ENCODE results near the gene MAGI3. TPM values are rescaled to one million over a fixed set of nuclear protein-coding genes. Genes with fewer than 3 reads are reported as not detected.

The MAGI3 gene
- total RNA-seq, 2 experiments from 2014 or later: 4.7 to 7.8 TPM

DNA sequence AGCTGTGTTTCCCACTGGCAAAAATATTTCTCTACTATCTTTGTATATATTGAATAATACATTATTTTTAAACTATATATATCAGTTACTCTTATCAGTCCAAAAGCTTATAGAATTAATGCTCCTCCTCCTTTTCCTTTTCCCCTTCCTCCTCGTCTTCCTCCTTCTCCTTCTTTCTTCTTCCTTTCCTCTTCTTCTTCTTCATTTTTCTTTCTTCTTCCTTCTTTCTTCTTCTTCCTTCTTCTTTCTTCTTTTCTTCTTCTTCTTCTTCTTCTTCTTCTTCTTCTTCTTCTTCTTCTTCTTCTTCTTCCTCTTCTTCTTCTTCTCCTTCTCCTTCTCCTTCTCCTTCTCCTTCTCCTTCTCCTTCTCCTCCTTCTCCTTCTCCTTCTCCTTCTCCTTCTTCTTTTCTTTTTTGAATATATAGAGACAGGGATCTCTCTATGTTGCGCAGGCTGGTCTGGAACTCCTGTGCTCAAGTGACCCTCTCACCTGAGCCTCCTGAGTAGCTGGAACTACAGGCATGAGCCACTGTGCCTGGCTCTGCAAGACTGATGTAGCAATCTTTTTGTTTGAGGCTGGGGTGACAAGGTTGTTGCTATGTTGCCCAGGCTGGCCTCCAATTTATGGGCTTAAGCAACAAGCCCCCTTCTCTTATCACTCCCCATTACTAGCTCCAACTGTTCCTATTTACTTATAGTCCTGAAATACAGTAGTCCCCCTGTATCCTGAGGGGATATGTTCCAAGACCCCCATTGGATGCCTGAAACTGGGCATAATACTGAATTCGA is 47.4 kb downstream of the MAGI3 start:
- Histone ChIP-seq H3K4me1 (ENCODE audit: insufficient read depth, low read length, poor library complexity, severe bottlenecking) (peaks cover 5% of the 10 kb centered on the region), H3K9me3 (ENCODE audit: low read length) (no peaks in the 10 kb centered on the region), H2AFZ (ENCODE audit: low read length) (no peak overlapping the region), H3K9me2 (ENCODE audit: insufficient read depth, low read length) (no peaks in the 10 kb centered on the region), H4K20me1 (ENCODE audit: insufficient read depth, low read length) (no peaks in the 10 kb centered on the region), H3K4me2 (ENCODE audit: low read length) (no peak overlapping the region), H3K79me2 (ENCODE audit: insufficient read depth, low read depth, low read length) (no peaks in the 10 kb centered on the region), H3K27ac (ENCODE audit: low read depth, low read length, poor library complexity, severe bottlenecking) (no peak overlapping the region), H3K4me3 (ENCODE audit: low read depth, low read length, poor library complexity, severe bottlenecking) (no peak overlapping the region), H3K36me3 (ENCODE audit: insufficient read depth, low read length) (no peaks in the 10 kb centered on the region)
- intact Hi-C loops (cut with micrococcal nuclease; ENCODE audit: unreplicated experiment): no loop called here
- no peak for TF ChIP-seq EZH2phosphoT487 (IDR thresholded peaks at IDR 0.05; ENCODE audit: borderline replicate concordance, low read depth, low read length)
- TF ChIP-seq, protein P1, sequence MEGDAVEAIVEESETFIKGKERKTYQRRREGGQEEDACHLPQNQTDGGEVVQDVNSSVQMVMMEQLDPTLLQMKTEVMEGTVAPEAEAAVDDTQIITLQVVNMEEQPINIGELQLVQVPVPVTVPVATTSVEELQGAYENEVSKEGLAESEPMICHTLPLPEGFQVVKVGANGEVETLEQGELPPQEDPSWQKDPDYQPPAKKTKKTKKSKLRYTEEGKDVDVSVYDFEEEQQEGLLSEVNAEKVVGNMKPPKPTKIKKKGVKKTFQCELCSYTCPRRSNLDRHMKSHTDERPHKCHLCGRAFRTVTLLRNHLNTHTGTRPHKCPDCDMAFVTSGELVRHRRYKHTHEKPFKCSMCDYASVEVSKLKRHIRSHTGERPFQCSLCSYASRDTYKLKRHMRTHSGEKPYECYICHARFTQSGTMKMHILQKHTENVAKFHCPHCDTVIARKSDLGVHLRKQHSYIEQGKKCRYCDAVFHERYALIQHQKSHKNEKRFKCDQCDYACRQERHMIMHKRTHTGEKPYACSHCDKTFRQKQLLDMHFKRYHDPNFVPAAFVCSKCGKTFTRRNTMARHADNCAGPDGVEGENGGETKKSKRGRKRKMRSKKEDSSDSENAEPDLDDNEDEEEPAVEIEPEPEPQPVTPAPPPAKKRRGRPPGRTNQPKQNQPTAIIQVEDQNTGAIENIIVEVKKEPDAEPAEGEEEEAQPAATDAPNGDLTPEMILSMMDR (conservative IDR thresholded peaks at IDR 0.05; ENCODE audit: low read length): no peak
- no TSS peak for BruUV-seq (replicated peaks)
- POLR2A ChIA-PET: no interaction called here
- CTCF ChIA-PET (ENCODE audit: unreplicated experiment): no interaction called here
- no peak for DNase-seq (ENCODE audit: low spot score)

DNA sequence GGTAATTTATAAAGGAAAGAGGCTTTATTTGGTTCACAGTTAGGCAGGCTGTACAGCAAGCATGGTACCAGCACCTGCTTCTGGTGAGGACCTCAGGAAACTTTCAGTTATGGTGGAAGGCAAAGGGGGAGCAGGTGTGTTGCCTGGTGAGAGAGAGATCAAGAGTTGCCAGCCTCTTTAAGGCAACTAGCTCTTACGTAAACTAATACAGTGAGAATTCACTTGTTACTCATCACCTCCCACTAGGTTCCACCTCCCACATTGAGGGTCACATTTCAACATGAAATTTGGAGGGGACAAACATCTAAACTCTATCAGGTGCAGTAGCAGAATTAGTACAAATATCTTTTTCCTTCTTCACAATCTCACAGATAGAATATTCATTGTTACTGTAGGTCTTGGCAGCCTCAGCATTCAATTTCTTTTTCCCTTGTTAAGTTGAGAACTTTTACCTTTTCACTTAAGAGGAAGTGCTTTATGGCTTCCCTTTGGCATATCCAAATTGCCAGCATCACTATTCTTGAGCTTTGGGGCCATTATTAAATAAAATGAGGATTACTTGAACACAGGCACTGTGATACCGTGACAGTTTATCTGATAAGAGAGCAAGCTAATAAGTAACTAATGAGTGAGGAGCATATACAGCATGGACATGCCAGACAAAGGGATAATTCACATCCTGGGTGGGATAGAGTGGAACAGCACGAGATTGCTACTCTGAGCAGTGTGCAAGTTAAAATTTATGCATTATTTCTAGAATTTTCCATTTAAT is 48.4 kb downstream of the MAGI3 start:
- Histone ChIP-seq H3K27ac (ENCODE audit: low read depth, low read length, poor library complexity, severe bottlenecking) (no peak overlapping the region), H4K20me1 (ENCODE audit: insufficient read depth, low read length) (no peaks in the 10 kb centered on the region), H3K9me2 (ENCODE audit: insufficient read depth, low read length) (no peaks in the 10 kb centered on the region), H3K4me1 (ENCODE audit: insufficient read depth, low read length, poor library complexity, severe bottlenecking) (peaks cover 5% of the 10 kb centered on the region), H3K4me2 (ENCODE audit: low read length) (no peak overlapping the region), H3K4me3 (ENCODE audit: low read depth, low read length, poor library complexity, severe bottlenecking) (no peak overlapping the region), H3K79me2 (ENCODE audit: insufficient read depth, low read depth, low read length) (no peaks in the 10 kb centered on the region), H2AFZ (ENCODE audit: low read length) (no peak overlapping the region), H3K36me3 (ENCODE audit: insufficient read depth, low read length) (no peaks in the 10 kb centered on the region), H3K9me3 (ENCODE audit: low read length) (no peaks in the 10 kb centered on the region)
- ChIA-PET POLR2A (interaction anchor here (1.1 kb wide), 1 partner anchor 8 kb away, joined by 3 read pairs; no protein-coding TSS in a partner anchor), CTCF (ENCODE audit: unreplicated experiment) (no interaction called here)
- no peak for TF ChIP-seq EZH2phosphoT487 (IDR thresholded peaks at IDR 0.05; ENCODE audit: borderline replicate concordance, low read depth, low read length)
- TF ChIP-seq, protein P1 (conservative IDR thresholded peaks at IDR 0.05; ENCODE audit: low read length): no peak
- BruUV-seq (replicated peaks): no TSS peak
- intact Hi-C loops (cut with micrococcal nuclease; ENCODE audit: unreplicated experiment): no loop called here
- DNase-seq (ENCODE audit: low spot score): no peak

Data from OCI-LY7 (cell line).